AG09309 (cell line): ENCODE results near the gene GRM8.

Source experiments
- DNase-seq: peaks from one replicate; pipeline ENCODE4 v3.0.0-alpha.2; 2010; ENCODE audit warnings: low read depth
- H3K4me3 ChIP-seq: 2 replicates; pipeline ENCODE4 v1.5.1; 2011; ENCODE audit warnings: mild to moderate bottlenecking, low read depth, low read length, moderate library complexity; ENCODE audit not compliant: control insufficient read depth
- CTCF ChIP-seq: IDR thresholded peaks from 2 replicates; pipeline ENCODE4 v1.5.1; 2011; ENCODE audit warnings: mild to moderate bottlenecking, low read depth, low read length, inconsistent platforms; ENCODE audit not compliant: insufficient read depth, control insufficient read depth; ENCODE audit errors: missing control alignments

GRM8 gene

DNA sequence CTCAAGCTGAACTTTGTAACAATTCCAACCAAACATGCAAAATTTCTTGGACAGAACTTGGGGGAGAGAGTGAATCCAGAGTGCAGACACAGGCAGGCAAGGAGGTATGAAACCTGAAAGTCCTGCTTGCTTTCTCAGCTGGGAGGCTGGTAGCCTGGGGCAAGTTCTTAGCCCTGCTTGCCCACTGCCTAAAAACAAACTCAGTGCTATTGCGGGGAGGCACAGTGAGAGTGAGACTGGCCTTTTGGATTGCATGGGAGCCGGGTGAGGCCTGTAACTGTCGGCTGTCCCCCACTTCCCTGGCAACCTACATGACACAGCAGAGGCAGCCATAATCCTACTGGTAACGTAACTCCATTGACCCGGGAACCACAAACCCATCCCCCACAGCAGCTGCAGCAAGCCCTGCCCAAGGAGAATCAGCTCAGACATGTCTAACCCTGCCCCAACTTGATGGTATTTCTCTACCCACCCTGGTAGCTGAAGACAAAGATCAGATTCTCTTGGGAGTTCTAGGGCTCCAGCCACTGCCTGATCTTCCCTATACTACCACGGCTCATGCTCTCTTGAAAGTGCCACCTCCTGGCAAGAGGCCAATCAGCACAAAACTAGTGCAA is 663.6 kb downstream of the GRM8 start:
- no peak for TF ChIP-seq CTCF
- DNase-seq = no peak
- H3K4me3 ChIP-seq = no peak overlapping the region

- no peak for TF ChIP-seq CTCF
- H3K4me3 ChIP-seq = no peak overlapping the region
- no peak for DNase-seq
These were observed 674.4 kb downstream of the GRM8 start for GRCh38 chr7:126578338-126578737.

GRCh38 chr7:126574276-126575250 is 678.2 kb downstream of the GRM8 start:
- no peak overlapping the region for H3K4me3 ChIP-seq
- no peak for DNase-seq
- no peak for TF ChIP-seq CTCF

DNA sequence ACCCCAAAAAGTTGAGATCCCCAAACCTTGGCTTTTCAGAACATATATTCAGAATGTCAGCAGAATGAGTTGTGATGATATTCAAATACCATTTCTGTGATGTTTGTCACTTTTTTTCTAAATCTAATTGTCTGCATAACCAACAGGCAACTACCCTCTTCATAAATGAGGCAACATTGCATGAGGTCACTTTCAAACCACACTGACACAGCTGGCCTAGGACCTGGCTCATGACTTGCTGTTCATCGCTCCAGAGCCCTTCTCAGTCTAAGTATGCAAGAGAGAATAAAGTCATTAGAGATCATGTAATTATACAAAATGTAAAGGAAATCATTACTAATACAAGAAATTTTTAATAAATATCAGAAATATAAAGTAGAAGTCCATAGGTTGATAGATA is 681.9 kb downstream of the GRM8 start:
- no peak for TF ChIP-seq CTCF
- H3K4me3 ChIP-seq = no peak overlapping the region
- no peak for DNase-seq

DNA sequence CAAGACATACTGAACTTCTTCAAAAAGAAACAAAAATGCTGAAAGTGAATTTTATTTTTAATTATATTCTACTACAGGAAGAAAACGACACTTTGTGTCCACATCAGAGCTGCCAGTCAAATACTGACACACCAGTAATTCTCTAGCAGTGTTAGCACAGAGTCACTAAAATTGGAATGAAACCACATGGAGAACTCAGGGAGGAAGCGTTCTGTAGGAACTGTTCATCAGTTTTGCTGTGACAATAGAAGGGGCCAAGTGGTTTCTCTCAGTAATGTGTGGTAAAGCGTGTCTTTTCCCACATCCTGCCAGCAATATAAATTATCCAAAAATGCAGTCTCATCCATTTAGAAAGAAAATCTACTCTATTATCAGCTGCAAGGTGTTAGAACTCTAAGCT is 683.3 kb downstream of the GRM8 start:
- no peak for DNase-seq
- TF ChIP-seq CTCF = no peak
- no peak overlapping the region for H3K4me3 ChIP-seq

GRCh38 chr7:126557271-126557670 is 695.5 kb downstream of the GRM8 start:
- TF ChIP-seq CTCF = no peak
- H3K4me3 ChIP-seq = no peak overlapping the region
- no peak for DNase-seq
